ENCODE measurements around the gene SMG6. TPM values are rescaled to one million over a fixed set of nuclear protein-coding genes. Genes with fewer than 3 reads are reported as not detected.

SMG6 gene
- total RNA-seq, 1 experiment from 2014 or later: 28.6 TPM

DNA sequence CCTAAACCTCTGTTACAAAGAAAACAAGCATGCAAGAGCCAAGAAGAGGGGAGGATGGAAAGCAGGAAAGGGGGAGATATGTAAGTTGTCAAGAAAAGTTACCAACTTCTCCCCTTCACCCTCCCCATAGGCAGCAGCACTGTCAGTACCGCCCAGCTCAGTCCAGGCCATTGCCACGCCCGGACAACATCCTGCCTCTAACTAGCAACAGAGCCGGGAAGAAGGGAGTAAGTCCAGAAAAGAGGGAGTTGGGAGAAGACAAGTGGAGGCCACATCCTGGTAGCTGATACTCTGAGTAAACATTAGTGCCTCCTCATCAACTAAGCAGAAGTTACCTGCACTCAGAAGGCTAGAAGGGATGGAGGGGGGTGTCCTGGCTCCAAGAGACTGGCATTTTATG, 113.6 kb downstream of the SMG6 start:
- Histone ChIP-seq H3K27me3 (ENCODE audit: insufficient read depth, low read length) (no peaks in the 10 kb centered on the region), H4K20me1 (ENCODE audit: control insufficient read depth, insufficient read depth, insufficient read length) (no peaks in the 10 kb centered on the region), H2BK120ac (ENCODE audit: low read depth, low read length, poor library complexity, severe bottlenecking) (no peak overlapping the region), H3K79me2 (ENCODE audit: insufficient read depth, low read length) (no peaks in the 10 kb centered on the region), H3K23me2 (ENCODE audit: insufficient read length, low read depth, low read length, poor library complexity, severe bottlenecking) (no peaks in the 10 kb centered on the region), H3K56ac (ENCODE audit: insufficient read length, low read depth, low read length) (no peak overlapping the region), H3K9ac (ENCODE audit: extremely low read depth, insufficient read length, low read length) (no peak overlapping the region), H4K91ac (ENCODE audit: insufficient read length, low read depth, low read length) (no peak overlapping the region), H3T11ph (ENCODE audit: low read length) (no peak overlapping the region), H3K18ac (ENCODE audit: insufficient read length, low read depth, low read length) (no peak overlapping the region), H3K4me1 (ENCODE audit: insufficient read depth, low read length) (peaks cover 9% of the 10 kb centered on the region), H3K4ac (ENCODE audit: low read depth, low read length) (no peak overlapping the region), H4K5ac (ENCODE audit: insufficient read length, low read depth, low read length) (no peak overlapping the region), H2AK5ac (ENCODE audit: insufficient read length, low read length) (no peak overlapping the region), H3K4me2 (ENCODE audit: insufficient read depth, insufficient read length, low read length) (no peak overlapping the region), H2BK5ac (ENCODE audit: insufficient read length, low read length) (no peak overlapping the region), H3K27ac (ENCODE audit: insufficient read length, low read depth, low read length) (no peak overlapping the region), H4K8ac (replicated peaks; ENCODE audit: insufficient read length, low read depth, low read length) (no peak overlapping the region), H3K79me1 (ENCODE audit: insufficient read depth, low read depth, low read length, poor library complexity, severe bottlenecking) (no peaks in the 10 kb centered on the region), H2BK15ac (ENCODE audit: low read depth, low read length) (no peak overlapping the region), H3K23ac (ENCODE audit: insufficient read length, low read depth, low read length) (no peak overlapping the region), H2BK20ac (ENCODE audit: low read depth, low read length, poor library complexity, severe bottlenecking) (no peak overlapping the region), H3K9me3 (ENCODE audit: control insufficient read depth, low read depth, low read length) (no peaks in the 10 kb centered on the region), H3K14ac (ENCODE audit: insufficient read depth, low read length) (no peak overlapping the region), H2BK12ac (ENCODE audit: insufficient read length, low read depth, low read length) (no peak overlapping the region), H2AFZ (ENCODE audit: low read length) (no peak overlapping the region)
- Mint-ChIP-seq H3K9me3 (no peaks in the 10 kb centered on the region), H3K27me3 (ENCODE audit: low read depth) (no peaks in the 10 kb centered on the region), H3K36me3 (ENCODE audit: insufficient read depth in 1 of 3, low read depth in 3 of 3) (peaks cover 3 to 29% (median 17%) of the 10 kb centered on the region in 3 experiments; a peak in 6 of 7 replicates), H3K27ac (no peak overlapping the region), H3K4me3 (no peak overlapping the region), H3K4me1 (peaks cover 23 to 28% of the 10 kb centered on the region in 2 experiments)
- TF ChIP-seq, protein P1, sequence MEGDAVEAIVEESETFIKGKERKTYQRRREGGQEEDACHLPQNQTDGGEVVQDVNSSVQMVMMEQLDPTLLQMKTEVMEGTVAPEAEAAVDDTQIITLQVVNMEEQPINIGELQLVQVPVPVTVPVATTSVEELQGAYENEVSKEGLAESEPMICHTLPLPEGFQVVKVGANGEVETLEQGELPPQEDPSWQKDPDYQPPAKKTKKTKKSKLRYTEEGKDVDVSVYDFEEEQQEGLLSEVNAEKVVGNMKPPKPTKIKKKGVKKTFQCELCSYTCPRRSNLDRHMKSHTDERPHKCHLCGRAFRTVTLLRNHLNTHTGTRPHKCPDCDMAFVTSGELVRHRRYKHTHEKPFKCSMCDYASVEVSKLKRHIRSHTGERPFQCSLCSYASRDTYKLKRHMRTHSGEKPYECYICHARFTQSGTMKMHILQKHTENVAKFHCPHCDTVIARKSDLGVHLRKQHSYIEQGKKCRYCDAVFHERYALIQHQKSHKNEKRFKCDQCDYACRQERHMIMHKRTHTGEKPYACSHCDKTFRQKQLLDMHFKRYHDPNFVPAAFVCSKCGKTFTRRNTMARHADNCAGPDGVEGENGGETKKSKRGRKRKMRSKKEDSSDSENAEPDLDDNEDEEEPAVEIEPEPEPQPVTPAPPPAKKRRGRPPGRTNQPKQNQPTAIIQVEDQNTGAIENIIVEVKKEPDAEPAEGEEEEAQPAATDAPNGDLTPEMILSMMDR (conservative IDR thresholded peaks at IDR 0.05): no peak
- no peak for DNase-seq
- WGBS (ENCODE audit: extremely low coverage, insufficient read length, low lambda C conversion rate): no CpG with 5 or more reads among the region's 4 CpGs
